ENCODE measurements around the gene WLS. TPM values are rescaled to one million over a fixed set of nuclear protein-coding genes. Genes with fewer than 3 reads are reported as not detected.

WLS gene
- total and polyA plus RNA-seq, 10 of the 15 experiments (the other 5 are each of a cell fraction or from before 2014, with no cell fraction given), result 0.04 to 0.36 TPM; not detected in 8

DNA sequence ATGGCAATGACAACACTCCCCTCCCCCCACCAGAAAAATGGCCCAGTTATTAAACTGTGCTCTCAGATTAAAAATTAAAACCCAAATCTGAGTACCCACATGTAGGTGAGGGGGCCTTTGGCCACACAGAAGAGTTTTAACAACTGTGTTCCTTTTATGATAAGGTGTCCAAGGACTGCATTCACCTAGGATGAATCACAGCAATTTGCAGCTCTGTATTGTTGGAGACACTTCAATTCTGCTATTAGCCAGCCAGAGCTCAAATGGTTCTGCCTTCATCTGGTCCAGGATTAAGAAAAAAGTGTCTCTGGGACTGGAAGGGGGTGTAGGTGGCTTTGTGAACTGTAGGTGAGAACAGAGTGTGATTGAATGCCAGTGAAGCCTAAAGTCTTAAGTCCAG is 138.6 kb downstream of the WLS start (continued):
- TF ChIP-seq SPI1 (IDR thresholded peaks at IDR 0.05; ENCODE audit: borderline replicate concordance, insufficient read depth, low read depth, low read length) (no peak), TBL1XR1 (IDR thresholded peaks at IDR 0.05; ENCODE audit: low read depth, low read length) (no peak), MYC (IDR thresholded peaks at IDR 0.05; ENCODE audit: insufficient read depth, insufficient read length, insufficient replicate concordance, low read length, severe bottlenecking) (no peak), IKZF2 (IDR thresholded peaks at IDR 0.05) (no peak), SUZ12 (IDR thresholded peaks at IDR 0.05; ENCODE audit: unreplicated experiment) (no peak)

DNA sequence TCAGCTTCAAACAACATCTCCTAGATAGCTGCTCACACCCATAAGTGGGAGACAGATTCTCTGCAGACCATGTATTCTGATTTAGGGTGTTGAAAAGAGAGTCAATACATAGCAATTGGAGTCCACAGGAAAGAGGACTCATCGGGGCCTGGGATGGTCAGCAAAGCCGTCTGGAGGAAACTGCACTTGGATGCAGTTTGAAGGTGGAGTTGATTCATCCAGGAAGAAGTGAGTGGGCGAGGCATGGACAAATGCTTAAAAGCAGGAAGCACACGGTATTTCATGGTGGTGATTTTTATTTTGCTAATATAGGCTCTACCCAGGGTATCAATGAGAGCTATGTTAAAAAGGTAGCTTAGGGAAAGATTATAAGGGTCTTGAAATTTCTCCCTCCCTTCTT is 145.1 kb downstream of the WLS start:
- no peak overlapping the region for H3K4me3 ChIP-seq
- SMC1A ChIA-PET (ENCODE audit: uncharacterized antibody, unreplicated experiment), result no interaction called here
- H3K9ac ChIP-seq (ENCODE audit: control insufficient read depth, insufficient read depth, low read length), result no peak overlapping the region
- no peaks in the 10 kb centered on the region for H4K20me1 ChIP-seq (ENCODE audit: control insufficient read depth, insufficient read depth)
- POLR2A ChIA-PET, result no interaction called here
- H3K9me3 ChIP-seq (replicated peaks; ENCODE audit: control insufficient read depth, insufficient read depth, low read length), result no peaks in the 10 kb centered on the region
- no peak for TF ChIP-seq TARDBP (IDR thresholded peaks at IDR 0.05; ENCODE audit: borderline replicate concordance)
- intact Hi-C loops (cut with micrococcal nuclease; ENCODE audit: unreplicated experiment), result no loop called here
- CTCF ChIA-PET, result no interaction called here
- no peaks in the 10 kb centered on the region for H3K36me3 ChIP-seq (ENCODE audit: control insufficient read depth in 2 of 2, insufficient read depth in 2 of 2, low read length in 1 of 2)
- no peak overlapping the region for H2AFZ ChIP-seq (ENCODE audit: control insufficient read depth, low read depth, low read length)
- DNase-seq (ENCODE audit: low read depth, low spot score) (no peak), FAIRE-seq (no peak), ATAC-seq (no peak)
- no peaks in the 10 kb centered on the region for H3K79me2 ChIP-seq (ENCODE audit: control insufficient read depth, insufficient read depth, low read length)
- in situ Hi-C loops (cut with MboI), result no loop called here
- H3K4me1 ChIP-seq (ENCODE audit: control insufficient read depth, insufficient read depth, low read length), result no peaks in the 10 kb centered on the region
- WGBS (ENCODE audit: insufficient coverage, insufficient replicate concordance, low lambda C conversion rate, missing lambda C conversion rate), result 2% methylated on average over 4 of the region's 4 CpGs
- RAD21 ChIA-PET (ENCODE audit: unreplicated experiment), result interaction anchor here (0.6 kb wide), 1 partner anchor 221 kb away, joined by 3 read pairs; no protein-coding TSS in a partner anchor
- H3K27ac ChIP-seq (ENCODE audit: control insufficient read depth, insufficient read depth), result no peak overlapping the region
- H3K4me2 ChIP-seq (ENCODE audit: control insufficient read depth, insufficient read depth), result no peak overlapping the region
- H3K27me3 ChIP-seq (replicated peaks in 1 of 2; ENCODE audit: control insufficient read depth in 2 of 2, insufficient read depth in 2 of 2, low read length in 1 of 2), result no peaks in the 10 kb centered on the region
- BruUV-seq (replicated peaks), result no TSS peak

DNA sequence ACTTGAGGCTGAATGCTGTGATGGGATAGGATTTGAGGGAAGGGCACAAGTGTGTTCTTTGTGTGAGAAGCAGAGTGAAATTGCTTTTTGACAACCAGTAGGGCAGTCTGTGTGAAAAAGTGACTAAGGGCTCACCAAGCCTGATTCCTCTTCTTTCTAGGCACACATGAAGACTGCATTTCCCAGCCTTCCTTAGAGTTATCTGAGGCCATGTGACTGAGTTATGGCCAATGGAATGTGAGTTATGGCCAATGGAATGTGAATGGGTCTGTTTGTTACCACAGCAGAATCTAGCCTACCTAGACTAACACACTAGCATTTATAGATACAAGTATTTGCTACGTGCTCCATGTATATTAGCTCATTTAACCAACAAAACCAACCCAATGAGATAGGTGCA is 146.6 kb downstream of the WLS start:
- ChIA-PET POLR2A (no interaction called here), SMC1A (ENCODE audit: uncharacterized antibody, unreplicated experiment) (no interaction called here), RAD21 (ENCODE audit: unreplicated experiment) (no interaction called here), CTCF (no interaction called here)
- in situ Hi-C loops (cut with MboI), result no loop called here
- ATAC-seq (no peak), DNase-seq (ENCODE audit: low read depth, low spot score) (no peak), FAIRE-seq (no peak)
- Histone ChIP-seq H3K27ac (ENCODE audit: control insufficient read depth, insufficient read depth) (no peak overlapping the region), H3K9me3 (replicated peaks; ENCODE audit: control insufficient read depth, insufficient read depth, low read length) (no peaks in the 10 kb centered on the region), H3K79me2 (ENCODE audit: control insufficient read depth, insufficient read depth, low read length) (no peaks in the 10 kb centered on the region), H3K9ac (ENCODE audit: control insufficient read depth, insufficient read depth, low read length) (no peak overlapping the region), H4K20me1 (ENCODE audit: control insufficient read depth, insufficient read depth) (no peaks in the 10 kb centered on the region), H3K36me3 (ENCODE audit: control insufficient read depth in 2 of 2, insufficient read depth in 2 of 2, low read length in 1 of 2) (no peaks in the 10 kb centered on the region), H3K4me1 (ENCODE audit: control insufficient read depth, insufficient read depth, low read length) (no peaks in the 10 kb centered on the region), H2AFZ (ENCODE audit: control insufficient read depth, low read depth, low read length) (no peak overlapping the region), H3K4me3 (no peak overlapping the region), H3K4me2 (ENCODE audit: control insufficient read depth, insufficient read depth) (no peak overlapping the region), H3K27me3 (replicated peaks in 1 of 2; ENCODE audit: control insufficient read depth in 2 of 2, insufficient read depth in 2 of 2, low read length in 1 of 2) (no peaks in the 10 kb centered on the region)
- WGBS (ENCODE audit: insufficient coverage, insufficient replicate concordance, low lambda C conversion rate, missing lambda C conversion rate), result 0% methylated on average over 1 of the region's 1 CpG
- BruUV-seq (replicated peaks), result no TSS peak
- TF ChIP-seq SPI1 (IDR thresholded peaks at IDR 0.05; ENCODE audit: borderline replicate concordance, insufficient read depth, low read depth, low read length), result no peak
- TF ChIP-seq POLR2AphosphoS5 (IDR thresholded peaks at IDR 0.05; ENCODE audit: low read length), result no peak
- TF ChIP-seq RAD21 (IDR thresholded peaks at IDR 0.05; ENCODE audit: insufficient read depth, low read depth, low read length), result no peak
- no peak for TF ChIP-seq GATAD2B (conservative IDR thresholded peaks at IDR 0.05; ENCODE audit: low read depth)
- intact Hi-C loops (cut with micrococcal nuclease; ENCODE audit: unreplicated experiment), result no loop called here

Data from GM12878 (cell line).